Right lobe of liver (tissue), 6 donors: ENCODE results near the gene ZDHHC5. TPM values are rescaled to one million over a fixed set of nuclear protein-coding genes. Genes with fewer than 3 reads are reported as not detected.

ENCODE experiments used
- ATAC-seq, 4 donors: fragments of 200-7000 bp; cut with Tn5 transposase; one replicate each; pipeline ENCODE4 v1.9.1; 2020; ENCODE audit warnings: mild to moderate bottlenecking in 4 of 4, moderate library complexity in 4 of 4
- DNase-seq, 3 donors: peaks; one replicate each; pipeline ENCODE4 v3.0.0-alpha.2; 2020
- H3K27ac ChIP-seq, 3 donors: fragments of 200-600 bp; one replicate each; pipeline ENCODE4 v1.8.0; 2022
- H3K27me3 ChIP-seq, 2 donors: fragments of 200-600 bp; one replicate each; pipeline ENCODE4 v1.8.0; 2022
- H3K36me3 ChIP-seq, 4 donors: fragments of 200-600 bp; sonication (generic) in 1 of 4; one replicate each; pipeline versions ENCODE4 v1.5.1 to v1.8.0; 2017 to 2022; ENCODE audit warnings: control low read depth in 1 of 4
- H3K4me1 ChIP-seq, 4 donors: fragments of 200-600 bp; sonication (generic) in 1 of 4; one replicate each; pipeline versions ENCODE4 v1.5.1 to v1.8.0; 2017 to 2022; ENCODE audit warnings: control low read depth in 1 of 4
- H3K4me3 ChIP-seq, 3 donors: fragments of 200-600 bp; one replicate each; pipeline ENCODE4 v1.8.0; 2022
- H3K9me3 ChIP-seq, 4 donors: fragments of 200-600 bp; sonication (generic) in 1 of 4; one replicate each; pipeline versions ENCODE4 v1.5.1 to v1.8.0; 2017 to 2022; ENCODE audit warnings: control low read depth in 1 of 4
- POLR2A ChIP-seq: fragments of 450-650 bp; IDR thresholded peaks from one replicate; pipeline ENCODE4 v1.6.1; 2017; ENCODE audit warnings: antibody characterized with exemption, mild to moderate bottlenecking
- WGBS: methylation state at CpG from one replicate; pipeline ENCODE4 v1.1.6; 2018; ENCODE audit warnings: low coverage, low lambda C conversion rate; ENCODE audit not compliant: insufficient coverage; ENCODE audit errors: missing lambda C conversion rate; 5-methylcytosine and 5-hydroxymethylcytosine counted together
- intact Hi-C, 2 donors: fragments of 100-400 bp; cut with DNase I; formaldehyde crosslinking; loops; one replicate each; pipeline versions ENCODE4 v1.11.2 to v1.14.1; 2022
- total RNA-seq, 6 experiments: library from RNA; depleted of rRNA in 2 of 6; stranded (reverse); fragments of >200 nt in 2 of 6; fragmentation: NEBNext Ultra II Directional in 3 of 6; extraction: Animal tissue kit (Norgen Biotek cat#: 25700) in 3 of 6; gene quantifications; one replicate each; pipeline versions ENCODE4 v1.1.0 to v1.2.4, GENCODE V29; 2016 to 2023
- TF ChIP-seq, protein P1 (sequence below), 4 donors: fragments of 200-600 bp in 3 of 4; fragments of 450-650 bp in 1 of 4; IDR thresholded peaks; one replicate each; pipeline versions ENCODE4 v1.5.1 to v1.8.0; 2016 to 2022; ENCODE audit warnings: antibody characterized with exemption in 4 of 4, mild to moderate bottlenecking in 2 of 4
- donor health status: DM: no; HTN: yes; CAD: no.
- donor health status: DM: no; HTN: no; CAD: no.
- donor health status: DM: no; HTN: no; CAD: no.
- donor health status: DM: no; HTN: yes; CAD: no.
- donor health status: DM: no; HTN: yes; CAD: no.

The ZDHHC5 gene
- total RNA-seq, 6 experiments from 2014 or later = 27.0 to 35.7 (median 33.6) TPM

DNA sequence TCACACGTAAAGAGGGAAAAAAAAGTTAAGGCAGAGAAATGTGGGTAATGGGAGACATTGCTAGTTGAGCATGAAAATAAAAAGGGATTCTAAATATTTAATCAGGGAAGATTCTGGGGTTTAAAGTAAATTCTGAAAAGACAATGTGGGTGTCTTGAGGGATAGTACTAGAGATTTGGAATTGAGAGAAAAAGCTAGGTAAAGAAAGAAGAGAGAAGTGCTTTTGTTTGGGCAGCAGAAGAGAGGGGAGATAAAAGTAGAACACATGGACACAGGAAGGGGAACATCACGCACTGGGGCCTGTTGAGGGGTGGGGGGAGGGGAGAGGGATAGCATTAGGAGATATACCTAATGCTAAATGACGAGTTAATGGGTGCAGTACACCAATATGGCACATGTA lies 14.8 kb upstream of the ZDHHC5 start:
- no peaks in the 10 kb centered on the region for H3K36me3 ChIP-seq
- H3K9me3 ChIP-seq = no peaks in the 10 kb centered on the region
- ATAC-seq (no peak), DNase-seq (no peak)
- H3K27me3 ChIP-seq = no peaks in the 10 kb centered on the region
- 31% methylated on average over 3 of the region's 3 CpGs for WGBS
- TF ChIP-seq POLR2A = no peak
- TF ChIP-seq, protein P1, sequence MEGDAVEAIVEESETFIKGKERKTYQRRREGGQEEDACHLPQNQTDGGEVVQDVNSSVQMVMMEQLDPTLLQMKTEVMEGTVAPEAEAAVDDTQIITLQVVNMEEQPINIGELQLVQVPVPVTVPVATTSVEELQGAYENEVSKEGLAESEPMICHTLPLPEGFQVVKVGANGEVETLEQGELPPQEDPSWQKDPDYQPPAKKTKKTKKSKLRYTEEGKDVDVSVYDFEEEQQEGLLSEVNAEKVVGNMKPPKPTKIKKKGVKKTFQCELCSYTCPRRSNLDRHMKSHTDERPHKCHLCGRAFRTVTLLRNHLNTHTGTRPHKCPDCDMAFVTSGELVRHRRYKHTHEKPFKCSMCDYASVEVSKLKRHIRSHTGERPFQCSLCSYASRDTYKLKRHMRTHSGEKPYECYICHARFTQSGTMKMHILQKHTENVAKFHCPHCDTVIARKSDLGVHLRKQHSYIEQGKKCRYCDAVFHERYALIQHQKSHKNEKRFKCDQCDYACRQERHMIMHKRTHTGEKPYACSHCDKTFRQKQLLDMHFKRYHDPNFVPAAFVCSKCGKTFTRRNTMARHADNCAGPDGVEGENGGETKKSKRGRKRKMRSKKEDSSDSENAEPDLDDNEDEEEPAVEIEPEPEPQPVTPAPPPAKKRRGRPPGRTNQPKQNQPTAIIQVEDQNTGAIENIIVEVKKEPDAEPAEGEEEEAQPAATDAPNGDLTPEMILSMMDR (IDR thresholded peaks at IDR 0.05) = no peak
- intact Hi-C loops = no loop called here
- H3K4me1 ChIP-seq = peaks cover 0 to 2% (median 0%) of the 10 kb centered on the region in 4 donors
- H3K4me3 ChIP-seq = no peak overlapping the region
- H3K27ac ChIP-seq = no peak overlapping the region

DNA sequence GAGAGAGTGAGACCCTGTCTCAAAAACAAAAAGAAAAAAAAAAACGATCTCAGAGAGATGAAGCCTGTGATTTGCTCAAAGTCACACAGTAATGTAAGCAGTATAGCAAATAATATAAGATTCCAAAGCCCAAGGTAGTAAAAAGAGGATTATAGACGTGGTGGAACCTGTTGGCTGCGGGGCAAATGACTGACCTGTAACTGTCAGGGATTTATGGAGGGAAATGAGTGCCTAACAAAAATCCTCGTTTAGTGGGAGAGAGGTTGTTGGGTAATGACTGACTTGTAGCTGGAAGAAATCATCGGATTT lies 11.1 kb upstream of the ZDHHC5 start:
- no peaks in the 10 kb centered on the region for H3K9me3 ChIP-seq
- ATAC-seq = no peak
- H3K4me1 ChIP-seq = peaks cover 0 to 9% (median 2%) of the 10 kb centered on the region in 4 donors
- WGBS = 23% methylated on average over 5 of the region's 5 CpGs
- peak overlapping the region; percentile 25 to 80 (median 72) for H3K4me3 ChIP-seq
- peak overlapping the region; percentile 76 to 81 (median 79) for H3K27ac ChIP-seq
- DNase-seq = no peak
- peaks cover 0 to 25% (median 10%) of the 10 kb centered on the region in 4 donors for H3K36me3 ChIP-seq
- intact Hi-C loops = no loop called here
- H3K27me3 ChIP-seq = no peaks in the 10 kb centered on the region
- TF ChIP-seq POLR2A = no peak
- TF ChIP-seq, protein P1 (IDR thresholded peaks at IDR 0.05) = no peak

DNA sequence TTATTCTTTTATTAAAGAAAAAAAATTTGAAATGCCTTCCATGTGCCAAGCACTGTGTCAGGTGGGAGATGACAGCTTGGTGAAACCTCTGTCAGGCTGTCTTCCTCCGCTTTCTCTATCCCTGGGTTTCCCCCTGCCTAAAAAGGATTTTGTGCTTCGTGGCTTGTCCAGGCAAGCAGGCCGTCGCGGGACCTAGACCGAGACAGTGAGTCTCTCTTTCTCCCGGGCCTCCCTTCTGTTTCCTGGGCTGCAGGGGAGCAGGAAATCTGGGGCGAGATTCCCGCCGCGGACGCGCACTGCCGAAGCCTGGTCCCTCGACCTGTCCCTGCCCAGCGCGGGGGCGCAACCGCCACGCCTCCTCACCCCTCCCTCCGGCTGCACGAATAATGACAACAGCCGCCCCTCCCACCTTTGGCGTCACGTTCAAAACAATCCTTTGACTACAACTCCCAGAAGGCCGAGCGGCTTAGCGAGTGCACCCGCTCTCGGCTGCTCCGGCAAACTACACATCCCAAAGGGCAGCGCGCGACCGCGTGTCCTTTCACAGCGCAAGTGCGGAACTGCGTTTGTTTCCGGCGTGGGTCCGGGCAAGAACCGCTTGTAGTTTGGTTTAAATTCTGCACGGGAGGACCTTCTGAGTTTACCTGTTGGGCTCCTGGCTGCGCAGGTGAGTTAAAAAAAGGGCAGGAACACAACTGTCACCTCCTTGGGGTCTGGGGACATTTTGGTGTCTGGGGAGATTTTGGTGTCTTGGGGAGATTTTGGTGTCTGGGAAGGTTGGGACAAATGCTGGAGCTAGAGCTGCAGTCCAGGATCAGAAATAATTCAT lies 10.5 kb upstream of the ZDHHC5 start, which contains the start of gene CLP1:
TSS of gene CLP1 (plus strand) at position 569 of the 829 bp plus-strand sequence. CDS start 1,715 bp downstream, outside the sequence.
- Histone ChIP-seq H3K9me3 (no peaks in the 10 kb centered on the region), H3K36me3 (peaks cover 0 to 31% (median 13%) of the 10 kb centered on the region in 4 donors), H3K4me1 (peaks cover 0 to 9% (median 2%) of the 10 kb centered on the region in 4 donors), H3K27me3 (no peaks in the 10 kb centered on the region), H3K4me3 (peak within 1 kb of the TSS; percentile 44 to 80 (median 72)), H3K27ac (peak within 1 kb of the TSS; percentile 76 to 81 (median 79))
- WGBS = 0% methylated on average over 8 of the region's 45 CpGs
- DNase-seq (peak; percentile 99 to 100 (median 99)), ATAC-seq (peak; percentile 98 to 99 (median 99))
- intact Hi-C loops = no loop called here
- TF ChIP-seq POLR2A = peak; percentile 85
- TF ChIP-seq, protein P1 (IDR thresholded peaks at IDR 0.05) = peak in 1 of 4 donors; percentile 13

DNA sequence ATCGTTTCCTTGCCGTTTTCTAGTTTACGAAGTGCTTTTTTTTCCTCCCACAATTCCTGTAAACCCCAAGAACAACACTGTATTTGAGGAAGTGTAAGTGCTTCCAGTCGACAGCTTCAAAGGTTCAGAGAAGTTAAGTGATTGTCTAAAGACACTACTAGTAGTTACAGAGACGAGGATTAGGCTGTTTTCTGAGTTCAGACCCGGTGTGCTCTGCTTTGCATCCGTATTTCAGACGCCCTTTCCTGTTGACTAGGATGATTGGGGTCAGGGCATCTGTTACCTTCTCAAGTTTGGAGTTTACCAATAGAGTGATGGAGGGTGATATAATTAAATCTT lies 9.9 kb upstream of the ZDHHC5 start:
- peaks cover 0 to 31% (median 14%) of the 10 kb centered on the region in 4 donors for H3K36me3 ChIP-seq
- H3K4me3 ChIP-seq = peak overlapping the region; percentile 44 to 80 (median 72)
- no peaks in the 10 kb centered on the region for H3K9me3 ChIP-seq
- H3K27me3 ChIP-seq = no peaks in the 10 kb centered on the region
- intact Hi-C loops = no loop called here
- WGBS = 0% methylated on average over 8 of the region's 8 CpGs
- DNase-seq = no peak
- peak overlapping the region in 1 of 3 donors; percentile 41 for H3K27ac ChIP-seq
- H3K4me1 ChIP-seq = peaks cover 0 to 9% (median 2%) of the 10 kb centered on the region in 4 donors
- TF ChIP-seq, protein P1 (IDR thresholded peaks at IDR 0.05) = no peak
- no peak for TF ChIP-seq POLR2A
- ATAC-seq = no peak
